ENCODE measurements around the gene MXRA7.

DNA sequence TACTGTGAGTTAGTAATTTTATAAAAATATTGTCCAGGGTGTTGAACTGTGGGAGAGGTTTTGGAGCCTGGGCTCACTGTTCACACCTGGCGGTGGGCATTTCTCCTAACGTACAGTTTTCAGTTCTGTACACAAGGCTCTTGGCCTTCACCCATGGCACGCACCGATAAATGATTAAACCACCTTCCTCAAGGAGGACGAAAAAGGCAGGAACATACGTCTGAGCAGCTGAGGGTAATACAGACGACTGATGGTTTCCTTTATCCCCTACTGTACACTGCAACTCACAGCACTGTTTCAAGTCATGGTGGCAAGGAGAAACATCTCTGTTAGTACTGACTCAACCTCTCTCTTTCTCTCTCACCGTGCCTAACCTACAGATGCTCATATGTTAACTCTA, 65.8 kb downstream of the MXRA7 start:
- TF ChIP-seq, protein P1, sequence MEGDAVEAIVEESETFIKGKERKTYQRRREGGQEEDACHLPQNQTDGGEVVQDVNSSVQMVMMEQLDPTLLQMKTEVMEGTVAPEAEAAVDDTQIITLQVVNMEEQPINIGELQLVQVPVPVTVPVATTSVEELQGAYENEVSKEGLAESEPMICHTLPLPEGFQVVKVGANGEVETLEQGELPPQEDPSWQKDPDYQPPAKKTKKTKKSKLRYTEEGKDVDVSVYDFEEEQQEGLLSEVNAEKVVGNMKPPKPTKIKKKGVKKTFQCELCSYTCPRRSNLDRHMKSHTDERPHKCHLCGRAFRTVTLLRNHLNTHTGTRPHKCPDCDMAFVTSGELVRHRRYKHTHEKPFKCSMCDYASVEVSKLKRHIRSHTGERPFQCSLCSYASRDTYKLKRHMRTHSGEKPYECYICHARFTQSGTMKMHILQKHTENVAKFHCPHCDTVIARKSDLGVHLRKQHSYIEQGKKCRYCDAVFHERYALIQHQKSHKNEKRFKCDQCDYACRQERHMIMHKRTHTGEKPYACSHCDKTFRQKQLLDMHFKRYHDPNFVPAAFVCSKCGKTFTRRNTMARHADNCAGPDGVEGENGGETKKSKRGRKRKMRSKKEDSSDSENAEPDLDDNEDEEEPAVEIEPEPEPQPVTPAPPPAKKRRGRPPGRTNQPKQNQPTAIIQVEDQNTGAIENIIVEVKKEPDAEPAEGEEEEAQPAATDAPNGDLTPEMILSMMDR (conservative IDR thresholded peaks at IDR 0.05) = no peak
- no peak for TF ChIP-seq ZFX (IDR thresholded peaks at IDR 0.05)
